MG63 (cell line): Measurements from ENCODE around the gene CERS4. TPM values are rescaled to one million over a fixed set of nuclear protein-coding genes. Genes with fewer than 3 reads are reported as not detected.
"Not testable (repeated sequence)": the region's sequence is repeated elsewhere in the genome, so short reads cannot be mapped to it uniquely, and the experiment has no call there.

Experiments used
- DNase-seq: peaks from one replicate; pipeline ENCODE4 v3.0.0-alpha.2; 2020
- H3K27me3 ChIP-seq: fragments of 250-450 bp; sonication (Bioruptor Pico); 2 replicates; pipeline ENCODE4 v1.5.1; 2020; ENCODE audit warnings: mild to moderate bottlenecking, moderate library complexity
- H3K36me3 ChIP-seq: fragments of 250-450 bp; sonication (Bioruptor Pico); 2 replicates; pipeline ENCODE4 v1.5.1; 2020; ENCODE audit warnings: mild to moderate bottlenecking, moderate library complexity
- H3K4me3 ChIP-seq: fragments of 250-450 bp; sonication (Bioruptor Pico); 2 replicates; pipeline ENCODE4 v1.5.1; 2020; ENCODE audit warnings: mild to moderate bottlenecking, moderate library complexity
- H3K9me3 ChIP-seq: fragments of 250-450 bp; sonication (Bioruptor Pico); 2 replicates; pipeline ENCODE4 v1.5.1; 2020; ENCODE audit warnings: mild to moderate bottlenecking, moderate library complexity
- total RNA-seq: library from RNA; depleted of rRNA; stranded (reverse); fragments of >200 nt; shearing (Covaris generic); gene quantifications from 2 replicates; pipeline ENCODE4 v1.2.3, GENCODE V29; 2014; ENCODE audit warnings: low replicate concordance; rRNA removed

Gene CERS4
- 9.9 and 20.3 TPM in 2 replicates for total RNA-seq

GRCh38 chr19:8208922-8209461 lies at the start of gene CERS4:
TSS of gene CERS4 (plus strand) at chr19:8209370. CDS start at chr19:8251077, 41,707 bp downstream.
- H3K9me3 ChIP-seq: no peaks in the 10 kb centered on the region
- H3K27me3 ChIP-seq: no peaks in the 10 kb centered on the region; the same call in 1 of the 2 replicates
- H3K36me3 ChIP-seq: no peaks in the 10 kb centered on the region
- peak within 1 kb of the TSS; percentile 70 for H3K4me3 ChIP-seq
- peak; percentile 84 for DNase-seq

- Histone ChIP-seq H3K36me3 (no peaks in the 10 kb centered on the region), H3K27me3 (no peaks in the 10 kb centered on the region), H3K9me3 (no peaks in the 10 kb centered on the region), H3K4me3 (no peak overlapping the region)
- DNase-seq: peak; percentile 49
These were observed 48.0 kb upstream of the CERS4 start for GRCh38 chr19:8161135-8161646.

- no peak for DNase-seq
- H3K9me3 ChIP-seq: no peaks in the 10 kb centered on the region
These were observed 45.4 kb upstream of the CERS4 start for GRCh38 chr19:8163759-8164158.

GRCh38 chr19:8167985-8168384 lies 41.2 kb upstream of the CERS4 start:
- H3K36me3 ChIP-seq: no peaks in the 10 kb centered on the region
- H3K27me3 ChIP-seq: peaks cover 2% of the 10 kb centered on the region; the same call in 1 of the 2 replicates
- H3K4me3 ChIP-seq: no peak overlapping the region
- no peak for DNase-seq
- no peaks in the 10 kb centered on the region for H3K9me3 ChIP-seq

More at GRCh38 chr19:8163759-8164158, 45.4 kb upstream of the CERS4 start:
- no peak overlapping the region for H3K4me3 ChIP-seq
- no peaks in the 10 kb centered on the region for H3K36me3 ChIP-seq
- H3K27me3 ChIP-seq: peaks cover 2% of the 10 kb centered on the region; the same call in 1 of the 2 replicates

GRCh38 chr19:8168537-8168936 lies 40.6 kb upstream of the CERS4 start:
- no peaks in the 10 kb centered on the region for H3K9me3 ChIP-seq
- DNase-seq: no peak
- H3K4me3 ChIP-seq: no peak overlapping the region
- H3K36me3 ChIP-seq: no peaks in the 10 kb centered on the region
- H3K27me3 ChIP-seq: peaks cover 2% of the 10 kb centered on the region; the same call in 1 of the 2 replicates

- DNase-seq: no peak
- no peak overlapping the region for H3K4me3 ChIP-seq
- no peaks in the 10 kb centered on the region for H3K9me3 ChIP-seq
- H3K27me3 ChIP-seq: no peaks in the 10 kb centered on the region; the same call in 1 of the 2 replicates
- no peaks in the 10 kb centered on the region for H3K36me3 ChIP-seq
These were observed 34.5 kb upstream of the CERS4 start for GRCh38 chr19:8174706-8175105.

- no peak for DNase-seq
- Histone ChIP-seq H3K9me3 (no peaks in the 10 kb centered on the region), H3K27me3 (no peaks in the 10 kb centered on the region; the same call in 1 of the 2 replicates), H3K36me3 (no peaks in the 10 kb centered on the region), H3K4me3 (no peak overlapping the region)
These were observed 29.2 kb upstream of the CERS4 start for GRCh38 chr19:8180018-8180417.

GRCh38 chr19:8184274-8184673 lies 24.9 kb upstream of the CERS4 start:
- H3K36me3 ChIP-seq: no peaks in the 10 kb centered on the region
- no peak overlapping the region for H3K4me3 ChIP-seq
- no peaks in the 10 kb centered on the region; the same call in 1 of the 2 replicates for H3K27me3 ChIP-seq
- H3K9me3 ChIP-seq: no peaks in the 10 kb centered on the region
- no peak for DNase-seq

GRCh38 chr19:8185343-8186068 lies 23.7 kb upstream of the CERS4 start:
- H3K4me3 ChIP-seq: no peak overlapping the region
- H3K27me3 ChIP-seq: no peaks in the 10 kb centered on the region; the same call in 1 of the 2 replicates
- no peaks in the 10 kb centered on the region for H3K9me3 ChIP-seq
- H3K36me3 ChIP-seq: no peaks in the 10 kb centered on the region
- no peak for DNase-seq

- Histone ChIP-seq H3K27me3 (no peaks in the 10 kb centered on the region; the same call in 1 of the 2 replicates), H3K9me3 (no peaks in the 10 kb centered on the region), H3K4me3 (no peak overlapping the region), H3K36me3 (no peaks in the 10 kb centered on the region)
- DNase-seq: no peak
These were observed 16.8 kb upstream of the CERS4 start for GRCh38 chr19:8192221-8192820.

- Histone ChIP-seq H3K4me3 (no peak overlapping the region), H3K36me3 (no peaks in the 10 kb centered on the region), H3K27me3 (no peaks in the 10 kb centered on the region; the same call in 1 of the 2 replicates), H3K9me3 (no peaks in the 10 kb centered on the region)
- DNase-seq: no peak
These were observed 14.5 kb upstream of the CERS4 start for GRCh38 chr19:8194528-8195267.

- no peaks in the 10 kb centered on the region for H3K9me3 ChIP-seq
- DNase-seq: no peak
- peaks cover 10% of the 10 kb centered on the region for H3K27me3 ChIP-seq
- no peaks in the 10 kb centered on the region for H3K36me3 ChIP-seq
- no peak overlapping the region for H3K4me3 ChIP-seq
These were observed 12.8 kb upstream of the CERS4 start for GRCh38 chr19:8196271-8196927.

- not testable (repeated sequence) for H3K4me3 ChIP-seq, DNase-seq, H3K9me3 ChIP-seq, H3K36me3 ChIP-seq
- H3K27me3 ChIP-seq: peaks cover 28% of the 10 kb centered on the region
These were observed 5.7 kb upstream of the CERS4 start for GRCh38 chr19:8203288-8204120.

- DNase-seq: no peak
- Histone ChIP-seq H3K9me3 (peaks cover 6% of the 10 kb centered on the region), H3K36me3 (no peaks in the 10 kb centered on the region), H3K4me3 (no peak overlapping the region), H3K27me3 (peaks cover 26% of the 10 kb centered on the region)
These were observed 4.2 kb upstream of the CERS4 start for GRCh38 chr19:8204961-8205360.
